Measurements from ENCODE around the gene MKRN2OS.
"Not testable (repeated sequence)": the region's sequence is repeated elsewhere in the genome, so short reads cannot be mapped to it uniquely, and the experiment has no call there.

Gene MKRN2OS

DNA sequence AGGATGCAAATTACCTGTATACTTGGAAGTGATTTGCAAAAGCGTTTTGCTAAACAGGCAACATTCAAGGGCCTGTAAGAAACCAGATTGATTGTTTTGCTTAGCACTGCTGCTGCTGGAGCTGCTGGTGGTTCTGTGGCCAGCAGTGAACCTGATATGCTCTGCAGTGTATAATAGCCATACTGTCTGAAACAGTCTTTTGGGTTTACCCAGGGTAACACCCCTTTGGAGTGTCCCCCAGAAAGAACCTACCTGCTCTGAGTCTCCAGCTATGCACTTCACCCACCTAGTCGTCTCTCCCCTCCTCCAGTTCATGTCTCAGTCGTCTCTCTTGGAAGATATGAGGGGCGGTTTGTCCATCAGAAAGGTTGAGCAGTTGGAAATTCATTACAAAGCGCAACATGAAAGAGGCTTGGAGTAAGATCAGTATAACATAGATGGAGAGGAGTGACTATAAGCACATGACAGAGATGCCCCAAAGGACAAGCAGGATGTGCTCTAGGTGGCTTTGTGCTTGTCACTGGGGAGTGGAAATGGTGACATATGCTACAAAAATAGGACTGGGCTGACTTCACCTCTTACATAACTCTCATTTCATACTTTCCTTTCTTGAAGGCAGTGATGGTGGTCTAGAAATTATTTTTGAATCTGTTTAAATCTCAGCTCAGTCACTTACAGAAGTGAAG is 15.3 kb upstream of the MKRN2OS start:
- DNase-seq, result no peak

DNA sequence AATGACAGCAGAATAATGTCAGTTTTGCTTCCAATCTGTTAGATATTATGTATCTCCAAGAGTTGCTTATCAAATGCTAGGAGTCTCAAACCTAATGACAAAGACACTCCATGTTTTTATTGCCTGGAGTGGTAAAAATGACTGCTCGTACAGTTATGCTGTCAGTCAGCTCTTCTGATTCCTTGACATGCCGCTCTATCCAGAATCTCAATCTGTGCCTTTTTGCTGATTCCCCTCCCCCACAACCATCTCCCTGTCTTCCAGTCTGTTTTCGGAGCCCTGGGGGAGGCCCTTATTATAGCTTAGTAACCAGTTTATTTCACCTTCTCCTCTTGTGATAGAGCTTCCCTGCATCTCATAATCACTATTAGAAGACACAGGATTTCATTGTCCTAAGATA is 14.2 kb upstream of the MKRN2OS start:
- no peak for DNase-seq

DNA sequence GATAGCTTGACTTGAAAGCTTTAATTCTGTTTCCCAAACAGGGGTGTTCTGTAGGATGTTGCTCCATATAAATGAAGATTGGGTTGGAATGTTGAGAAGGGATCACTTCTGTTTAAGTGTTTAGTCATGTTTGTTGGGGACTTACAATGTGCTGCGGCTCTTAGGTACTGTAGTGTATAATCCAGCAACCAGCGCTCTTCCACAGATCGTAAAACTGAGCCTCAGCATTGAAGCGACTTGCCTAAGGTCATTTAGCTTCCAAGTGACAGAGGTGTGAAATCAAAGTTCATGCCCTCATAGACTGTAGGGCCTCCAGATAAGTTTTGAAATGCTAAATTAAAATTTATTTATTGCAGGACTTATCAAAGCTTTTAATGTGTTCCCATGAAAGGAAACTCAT is 13.4 kb upstream of the MKRN2OS start:
- DNase-seq, result no peak

DNA sequence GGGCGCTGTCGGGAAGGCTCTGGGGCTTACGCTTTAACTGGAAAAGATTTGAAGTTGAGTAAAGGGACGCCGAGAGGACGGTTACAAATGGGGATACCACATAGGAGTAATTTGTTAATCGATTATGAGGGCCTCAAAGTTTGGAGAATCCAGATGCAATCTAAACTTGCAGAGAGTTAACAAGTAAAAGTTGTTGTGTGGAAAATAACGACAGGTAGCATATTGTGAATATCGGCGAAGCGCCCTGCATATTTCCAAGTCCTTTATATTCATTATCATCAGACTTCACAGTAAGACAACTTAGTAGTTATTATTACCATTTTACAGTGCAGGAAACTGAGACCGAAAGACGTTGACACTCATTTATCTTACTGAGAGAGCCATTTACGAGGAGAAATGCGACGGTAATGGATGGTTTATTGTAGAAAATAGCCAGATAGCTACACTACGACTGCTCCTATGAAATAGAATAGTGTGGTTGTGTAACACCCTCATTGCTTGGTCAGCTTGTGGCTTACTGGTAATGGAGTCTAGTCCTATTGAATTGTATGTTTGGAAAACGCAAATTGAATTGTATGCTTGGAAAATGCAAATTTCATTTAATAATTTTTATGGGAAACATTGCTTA is 12.3 kb upstream of the MKRN2OS start:
- DNase-seq, result peak; percentile 14

DNA sequence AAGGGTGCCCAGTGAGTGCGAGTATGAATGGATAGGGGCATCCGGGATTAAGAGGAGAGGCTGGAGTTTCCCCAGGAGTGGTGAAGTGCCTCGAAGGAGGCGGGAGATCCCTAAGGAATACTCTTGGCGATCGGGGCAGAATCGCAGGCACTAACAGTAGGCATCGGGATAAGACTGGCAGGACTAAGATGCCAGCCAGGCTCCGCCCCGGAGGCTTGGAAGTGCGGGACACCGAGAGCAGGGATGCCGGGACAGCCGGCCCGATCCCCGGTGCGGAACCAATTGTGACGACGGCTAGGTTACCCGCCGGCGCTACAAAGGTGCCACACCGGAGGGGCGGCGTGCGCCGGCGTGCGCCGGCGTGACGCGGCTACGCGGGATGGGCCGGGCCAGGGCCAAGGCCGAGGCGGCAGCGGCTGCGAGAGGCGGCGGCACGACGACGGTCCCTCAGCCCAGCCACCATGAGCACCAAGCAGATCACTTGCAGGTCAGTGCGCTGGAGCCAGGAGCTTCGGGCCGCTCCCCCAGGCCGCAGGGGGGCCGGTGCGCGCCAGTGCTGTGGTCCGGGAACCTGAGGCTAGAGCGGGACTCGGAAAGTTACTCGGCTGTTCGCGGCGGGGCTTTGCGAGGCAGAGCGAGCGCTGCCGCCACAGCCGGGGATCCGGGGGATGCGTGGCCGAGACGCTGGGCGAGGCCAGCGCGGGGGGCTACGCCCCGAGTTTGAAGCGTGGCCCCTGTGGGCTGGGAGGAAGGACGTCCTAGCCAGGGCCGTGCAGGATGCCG is 11.6 kb upstream of the MKRN2OS start, which contains the start of gene MKRN2:
MKRN2 (plus strand) TSS at position 398 of the 783 bp plus-strand sequence; CDS start at position 462, 64 bp downstream.
- peak; percentile 70 for DNase-seq

DNA sequence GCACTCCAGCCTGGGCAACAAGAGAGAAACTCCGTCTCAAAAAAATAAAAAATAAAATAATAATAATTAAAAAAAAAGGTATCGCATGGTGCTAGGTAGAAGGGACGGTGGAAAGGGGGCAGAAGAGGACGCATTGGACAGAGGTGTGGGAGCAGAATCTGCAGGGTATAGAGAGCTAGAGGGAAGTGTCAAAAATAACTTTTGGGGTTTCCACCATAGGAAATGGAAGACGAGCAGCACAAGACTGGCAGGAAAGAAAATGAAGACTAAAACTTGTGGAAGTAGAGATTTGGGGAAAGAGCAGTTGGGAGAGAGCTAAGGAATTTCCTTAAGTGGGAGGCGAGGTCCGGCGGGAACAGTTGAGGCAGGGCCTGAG is 11.0 kb upstream of the MKRN2OS start:
- DNase-seq, result no peak

DNA sequence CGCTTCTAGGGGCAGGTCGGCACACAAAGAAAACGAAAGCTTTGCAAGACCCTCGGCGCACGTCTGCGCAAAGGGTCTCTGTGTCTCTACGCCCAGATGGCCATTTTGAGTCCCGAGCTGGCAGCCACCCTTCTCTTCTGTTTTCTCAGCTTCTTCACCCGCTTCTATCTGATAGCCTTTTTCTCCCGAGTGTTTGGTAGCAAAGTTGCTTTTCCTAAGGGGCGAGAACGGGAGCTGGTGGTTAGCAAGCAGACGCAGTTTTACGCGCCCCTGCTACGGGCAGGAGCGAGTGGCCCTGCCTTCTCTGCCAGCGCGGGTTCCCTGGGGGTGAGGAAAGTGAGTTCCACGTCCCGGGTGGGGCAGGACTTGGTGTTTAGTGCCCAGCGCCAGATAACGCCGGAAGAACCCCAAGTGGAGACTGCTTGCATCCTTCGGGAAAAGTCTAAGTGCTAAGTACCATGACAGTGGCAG is 8.7 kb upstream of the MKRN2OS start:
- DNase-seq, result peak; percentile 61

DNA sequence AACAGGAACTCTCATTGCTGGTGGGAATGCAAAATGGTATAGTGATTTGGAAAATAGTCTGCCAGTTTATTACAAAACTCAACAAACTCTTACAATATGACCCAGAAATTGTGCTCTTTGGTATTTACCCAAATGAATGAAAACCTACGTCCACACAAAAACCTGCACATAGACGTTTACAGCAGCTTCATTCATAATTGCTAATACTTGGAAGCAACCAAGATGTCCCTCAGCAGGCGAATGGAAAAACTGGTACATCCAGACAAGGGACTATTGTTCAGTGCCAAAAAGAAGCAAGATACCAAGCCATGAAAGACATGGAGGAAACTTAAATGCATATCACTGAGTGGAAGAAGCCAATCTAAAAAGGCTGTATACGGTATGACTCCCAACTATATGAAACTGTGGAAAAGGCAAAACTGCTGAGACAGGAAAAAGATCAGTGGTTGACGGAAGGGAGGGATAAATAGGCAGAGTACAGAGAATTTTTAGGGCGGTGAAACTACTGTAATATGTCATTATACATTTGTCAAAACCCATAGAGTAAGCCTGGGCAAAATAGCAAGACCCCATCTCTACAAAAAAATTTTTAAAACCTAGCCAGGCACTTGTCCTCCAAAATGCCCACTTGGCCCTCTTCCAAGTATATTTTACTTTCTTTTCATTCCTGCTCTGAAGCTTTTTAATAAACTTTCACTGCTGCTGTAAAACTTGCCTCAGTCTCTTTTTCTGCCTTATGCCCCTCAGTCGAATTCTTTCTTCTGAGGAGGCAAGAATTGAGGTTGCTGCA is 4.9 kb upstream of the MKRN2OS start:
- DNase-seq, result no peak

DNA sequence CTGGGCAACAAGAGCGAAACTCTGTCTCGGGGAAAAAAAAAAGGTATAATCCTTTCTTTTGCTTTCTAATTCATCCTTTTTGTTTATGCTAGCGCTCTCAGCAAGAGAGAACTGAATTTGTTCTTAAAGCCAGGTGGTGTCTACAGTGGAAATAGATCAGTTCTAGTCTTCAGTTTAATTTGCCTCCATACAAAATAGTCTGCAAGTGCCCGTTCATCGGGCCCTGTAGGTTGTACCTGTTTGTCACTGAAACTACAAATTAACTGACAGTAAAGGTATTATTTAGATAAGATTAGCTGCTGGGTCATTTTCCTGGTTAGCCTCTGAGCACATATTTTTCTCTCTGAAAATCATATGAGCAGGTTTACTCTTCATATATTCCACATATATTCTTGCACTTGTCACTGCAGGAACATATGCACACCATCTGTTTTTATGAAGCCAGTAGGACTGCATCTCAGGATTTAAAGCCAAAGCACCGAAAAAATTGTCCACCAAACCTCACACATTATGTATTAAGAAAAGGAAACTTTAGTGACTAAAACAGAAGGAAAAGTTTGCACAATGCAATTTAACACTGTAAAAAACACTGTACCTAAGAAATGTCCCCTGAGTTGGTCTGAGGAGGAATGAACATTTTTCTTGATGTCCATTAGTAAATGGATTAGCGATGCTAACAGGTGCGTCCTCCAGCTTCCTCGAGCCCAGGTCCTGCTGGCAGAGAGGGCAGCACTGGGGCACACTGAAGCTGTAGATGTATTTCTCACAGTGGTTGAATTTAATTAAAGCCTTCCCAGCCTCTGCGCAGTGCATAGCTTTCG is 437 bp downstream of the MKRN2OS start:
- DNase-seq, result no peak

DNA sequence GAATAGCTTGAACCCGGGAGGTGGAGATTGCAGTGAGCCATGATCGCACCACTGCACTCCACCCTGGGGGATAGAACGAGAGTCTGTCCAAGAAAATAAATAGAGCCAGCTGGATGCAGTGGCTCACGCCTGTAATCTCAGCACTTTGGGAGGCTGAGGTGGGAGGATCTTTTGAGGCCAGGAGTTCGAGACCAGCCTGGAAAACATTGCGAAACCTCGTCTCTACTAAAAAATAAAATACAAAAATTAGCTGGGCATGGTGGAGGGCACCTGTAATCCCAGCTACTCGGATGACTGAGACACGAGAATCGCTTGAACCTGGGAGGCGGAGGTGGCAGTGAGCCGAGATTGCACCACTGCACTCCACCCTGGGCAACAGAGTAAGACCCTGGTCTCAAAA is 1.8 kb downstream of the MKRN2OS start:
- DNase-seq, result not testable (repeated sequence)

DNA sequence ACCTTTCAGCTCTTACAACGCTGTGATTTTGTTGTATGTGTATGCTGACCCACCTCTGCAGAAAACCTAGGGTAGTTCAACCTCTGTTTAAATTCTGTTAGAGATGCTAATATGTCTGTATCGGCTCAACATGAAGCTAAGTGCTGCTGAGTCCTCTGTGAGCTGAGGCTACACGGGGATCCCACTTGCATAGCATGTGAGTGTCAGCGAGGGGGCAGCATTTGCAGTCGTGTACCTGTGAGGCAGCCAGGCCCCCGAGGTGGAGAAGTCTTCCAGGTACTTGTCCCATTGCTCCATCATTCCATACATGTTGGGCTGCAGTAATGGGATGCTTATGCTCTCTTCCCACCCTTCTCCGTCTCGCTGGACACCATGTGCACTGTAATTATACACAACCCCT is 3.7 kb downstream of the MKRN2OS start:
- DNase-seq, result no peak

DNA sequence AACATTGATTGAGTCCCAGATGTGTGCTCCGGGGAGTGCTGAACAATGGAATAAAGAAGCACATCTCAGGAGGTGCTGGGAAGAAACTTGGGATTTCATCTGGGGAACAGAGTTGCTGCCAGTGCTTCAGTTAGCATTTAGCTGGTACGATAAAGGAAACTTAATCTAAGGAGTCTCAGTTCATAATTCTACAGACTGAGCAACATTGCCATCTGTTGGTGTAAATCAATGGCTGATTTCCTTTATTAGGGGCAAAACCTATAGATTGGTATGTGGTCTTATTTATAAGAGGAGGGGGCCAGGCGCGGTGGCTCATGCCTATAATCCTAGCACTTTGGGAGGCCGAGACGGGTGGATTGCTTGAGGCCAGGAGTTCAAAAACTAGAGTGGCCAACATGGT is 8.9 kb downstream of the MKRN2OS start:
- DNase-seq, result no peak

DNA sequence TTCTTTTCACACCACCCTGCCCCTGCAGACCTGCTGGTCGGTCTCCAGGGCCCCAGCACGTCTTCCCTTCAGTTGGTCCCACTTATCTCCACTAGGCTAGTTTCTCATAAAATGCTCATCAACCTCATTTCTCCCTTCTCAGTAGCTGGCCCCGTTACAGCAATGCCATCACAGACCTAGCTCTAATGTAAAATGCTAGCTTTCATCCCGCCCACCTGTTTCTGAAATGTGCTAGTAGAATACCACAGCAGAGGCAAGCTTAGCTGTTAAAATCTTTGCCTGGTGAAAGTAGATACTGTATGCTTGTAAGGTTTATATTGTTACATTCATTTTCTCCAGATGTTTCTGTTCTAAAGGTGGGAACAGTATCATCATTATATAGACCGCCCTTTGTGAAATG is 13.1 kb downstream of the MKRN2OS start:
- DNase-seq, result no peak

DNA sequence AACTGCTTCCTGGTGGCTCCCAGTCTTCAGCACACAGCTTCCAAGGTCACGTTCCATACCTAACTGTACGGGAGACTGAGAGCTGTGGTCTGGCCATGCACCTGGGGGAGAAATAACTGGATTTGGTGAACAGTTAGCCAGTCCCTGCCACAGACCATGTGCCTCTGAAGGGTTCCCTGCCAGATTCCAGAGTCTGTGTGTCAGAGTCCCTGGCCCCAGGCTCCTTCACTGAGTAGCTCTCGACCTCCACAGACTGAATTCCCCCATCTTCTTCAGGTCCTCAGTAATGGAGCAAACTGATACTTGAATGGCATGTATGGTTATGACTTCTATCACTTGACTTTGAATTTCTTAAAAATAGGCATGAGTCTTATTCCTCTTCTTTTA is 17.5 kb downstream of the MKRN2OS start:
- no peak for DNase-seq

DNA sequence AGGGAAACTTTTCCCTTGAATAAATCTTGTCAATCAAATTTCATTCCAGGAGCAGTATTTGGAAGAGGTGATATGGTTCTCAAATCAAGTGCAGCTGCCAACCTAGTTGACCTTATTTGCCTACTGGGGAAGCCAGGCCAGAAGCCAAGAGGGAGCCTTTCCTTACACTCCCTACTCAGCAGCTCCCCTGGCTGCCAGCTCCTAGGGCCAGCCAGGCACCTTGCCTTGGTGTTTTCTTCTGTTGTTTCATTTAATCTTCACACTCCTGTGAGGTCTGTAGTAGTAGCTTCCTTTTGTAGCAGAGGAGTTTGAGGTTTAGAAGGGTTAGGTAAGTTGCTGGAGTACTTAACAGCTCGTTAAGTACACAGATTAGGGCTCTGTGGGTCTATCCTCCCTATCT is 22.6 kb downstream of the MKRN2OS start:
- no peak for DNase-seq

DNA sequence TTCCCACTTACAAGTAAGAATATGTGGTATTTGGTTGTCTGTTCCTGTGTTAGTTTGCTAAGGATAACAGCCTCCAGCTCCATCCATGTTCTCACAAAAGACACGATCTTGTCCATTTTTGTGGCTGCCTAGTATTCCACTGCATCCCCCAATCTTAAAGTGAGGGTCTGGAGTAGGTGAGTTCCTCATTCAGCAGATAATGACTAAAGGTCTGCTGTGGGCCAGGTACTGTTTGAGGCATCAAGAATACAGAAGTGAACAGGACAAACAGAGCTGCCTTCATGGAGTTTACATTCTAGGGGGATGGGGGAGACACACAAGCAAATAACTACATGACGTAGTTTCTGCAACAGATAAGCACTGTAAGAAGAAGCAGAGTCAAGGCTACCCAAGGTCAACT is 24.3 kb downstream of the MKRN2OS start:
- DNase-seq, result no peak

DNA sequence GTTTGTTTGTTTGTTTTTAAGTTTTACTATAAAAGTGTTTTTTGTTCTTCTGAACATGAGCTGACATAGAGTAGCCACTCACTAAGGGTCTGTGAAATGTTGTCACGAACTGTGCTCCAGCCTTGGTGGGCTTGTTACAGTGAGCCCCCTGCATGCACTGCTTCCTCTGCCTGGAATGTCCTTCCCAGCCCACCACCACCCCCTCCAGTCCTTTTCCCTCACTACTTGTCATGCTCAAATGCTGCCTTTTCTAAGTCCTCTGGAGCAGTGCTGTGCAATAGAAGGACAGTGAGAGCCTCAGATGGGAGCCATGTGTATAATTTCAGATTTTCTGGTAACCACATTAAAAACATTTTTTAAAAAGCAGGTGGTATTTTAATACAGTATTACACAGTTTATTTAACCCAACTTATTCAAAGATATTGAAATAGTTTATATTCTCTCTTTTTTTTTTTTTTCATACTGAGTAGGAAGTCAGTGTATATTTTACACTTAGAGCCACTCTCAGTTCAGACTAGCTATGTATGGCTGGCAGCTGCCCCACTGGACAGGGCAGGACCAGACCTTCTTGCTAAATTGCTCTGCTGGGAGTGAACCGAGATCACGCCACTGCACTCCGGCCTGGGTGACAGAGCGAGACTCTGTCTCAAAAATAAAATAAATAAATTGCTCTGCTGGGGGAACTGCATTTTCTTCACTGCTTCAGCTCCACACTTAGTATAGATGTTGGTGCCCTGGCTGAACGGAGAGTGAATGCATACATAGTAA is 26.9 kb downstream of the MKRN2OS start:
- no peak for DNase-seq

DNA sequence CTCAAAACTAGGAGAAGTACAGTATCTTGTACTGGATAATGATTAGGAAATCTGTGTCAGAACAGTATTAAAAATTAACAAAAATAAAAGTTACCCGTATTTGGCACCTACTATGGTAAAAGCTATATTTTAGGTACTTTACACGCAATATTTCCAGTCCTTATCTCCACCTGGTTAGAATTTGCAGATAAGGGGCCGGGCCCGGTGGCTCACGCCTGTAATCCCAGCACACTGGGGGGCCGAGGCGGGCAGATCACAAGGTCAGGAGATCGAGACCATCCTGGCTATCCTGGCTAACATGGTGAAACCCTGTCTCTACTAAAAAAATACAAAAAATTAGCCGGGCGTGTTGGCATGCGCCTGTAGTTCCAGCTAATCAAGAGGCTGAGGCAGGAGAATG is 28.4 kb downstream of the MKRN2OS start:
- no peak for DNase-seq

DNA sequence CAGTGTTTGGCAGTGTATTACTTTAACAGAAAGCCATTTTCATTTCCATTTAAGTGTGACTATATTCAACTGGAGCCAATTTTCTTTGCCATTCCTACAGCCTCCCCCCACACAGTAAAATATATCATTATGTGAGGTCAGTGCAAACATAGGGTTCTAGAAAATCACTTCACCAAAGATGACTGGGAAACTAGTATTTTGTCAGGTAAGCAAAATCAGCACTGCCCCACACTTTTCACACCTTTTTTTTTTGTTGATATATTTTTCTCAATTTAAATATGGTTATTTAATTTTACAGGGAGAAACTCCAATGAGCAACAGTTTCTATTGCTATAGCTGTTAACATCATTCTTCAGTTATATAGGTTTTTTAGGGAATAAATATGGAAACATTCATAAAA is 29.7 kb downstream of the MKRN2OS start:
- no peak for DNase-seq

DNA sequence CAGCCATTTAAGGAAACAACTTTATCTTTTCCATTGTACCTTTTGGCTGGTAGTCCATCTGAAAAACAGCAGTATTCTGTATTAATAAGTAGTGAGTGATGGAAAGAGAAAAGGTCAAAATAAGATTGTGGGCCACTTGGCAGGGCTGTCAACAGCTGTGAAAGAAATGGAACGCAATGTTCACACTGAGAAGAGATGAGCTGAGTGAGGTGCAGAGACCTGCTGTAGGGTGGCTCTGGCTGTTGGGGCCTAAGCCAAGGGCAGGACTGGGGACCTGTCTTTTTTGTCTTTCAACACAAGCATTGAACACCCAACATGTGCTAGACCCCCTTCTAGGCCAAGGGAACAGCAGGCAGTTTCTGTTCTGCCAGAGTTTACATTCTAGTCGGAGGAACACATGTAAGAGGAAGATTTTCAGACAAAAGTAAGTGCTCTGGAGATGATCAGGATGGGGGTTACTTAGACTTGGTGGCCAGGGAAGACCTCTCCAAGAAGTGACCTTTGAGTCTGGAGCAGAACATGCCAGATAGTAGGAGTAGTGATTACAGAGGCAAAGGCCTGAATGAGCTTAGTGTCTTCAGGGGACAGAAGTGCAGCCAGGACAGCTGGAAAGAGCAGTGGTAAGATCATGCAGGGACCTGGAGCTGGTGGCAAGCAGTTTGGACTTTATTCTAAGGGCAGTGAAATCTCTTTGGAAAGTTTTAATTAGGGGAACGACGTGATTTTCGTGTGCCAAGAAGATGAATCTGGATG is 31.4 kb downstream of the MKRN2OS start:
- DNase-seq, result no peak
